IPS DF 4.7 (cell line): ENCODE data around the gene RASA3.
"Not testable (repeated sequence)": the region's sequence is repeated elsewhere in the genome, so short reads cannot be mapped to it uniquely, and the experiment has no call there.

Experiments used
- DNase-seq: peaks from one replicate; pipeline ENCODE4 v3.0.0-alpha.2; 2013; ENCODE audit warnings: low spot score; ENCODE audit errors: extremely low read depth

RASA3 gene

GRCh38 chr13:114023716-114024602 is 108.5 kb downstream of the RASA3 start:
- DNase-seq = no peak

GRCh38 chr13:114022876-114023275 is 109.5 kb downstream of the RASA3 start:
- DNase-seq = no peak

- DNase-seq = no peak
Observed at GRCh38 chr13:114022309-114022669, 110.1 kb downstream of the RASA3 start.

- no peak for DNase-seq
Observed at GRCh38 chr13:114021464-114022308, 110.7 kb downstream of the RASA3 start.

- no peak for DNase-seq
Observed at GRCh38 chr13:114020750-114021463, 111.5 kb downstream of the RASA3 start.

- DNase-seq = not testable (repeated sequence)
Observed at GRCh38 chr13:114020134-114020533, 112.3 kb downstream of the RASA3 start.

- no peak for DNase-seq
Observed at GRCh38 chr13:114019367-114019766, 113.1 kb downstream of the RASA3 start.

GRCh38 chr13:114018461-114019055 is 113.9 kb downstream of the RASA3 start:
- DNase-seq = no peak

- no peak for DNase-seq
Observed at GRCh38 chr13:114017966-114018365, 114.5 kb downstream of the RASA3 start.

- no peak for DNase-seq
Observed at GRCh38 chr13:114017028-114017630, 115.3 kb downstream of the RASA3 start.

- no peak for DNase-seq
Observed at GRCh38 chr13:114016321-114017027, 115.9 kb downstream of the RASA3 start.

- DNase-seq = no peak
Observed at GRCh38 chr13:114015969-114016295, 116.5 kb downstream of the RASA3 start.

GRCh38 chr13:114015111-114015968 is 117.1 kb downstream of the RASA3 start:
- DNase-seq = no peak

- DNase-seq = no peak
Observed at GRCh38 chr13:114013952-114014629, 118.3 kb downstream of the RASA3 start.

GRCh38 chr13:114013336-114013735 is 119.1 kb downstream of the RASA3 start:
- DNase-seq = no peak

- DNase-seq = no peak
Observed at GRCh38 chr13:114012921-114013320, 119.5 kb downstream of the RASA3 start.

GRCh38 chr13:114012141-114012540 is 120.3 kb downstream of the RASA3 start:
- DNase-seq = no peak

GRCh38 chr13:114011226-114011625 is 121.2 kb downstream of the RASA3 start:
- no peak for DNase-seq
